Mucosa of gallbladder (tissue), 1 donor: ENCODE results near the gene OGDHL. TPM values are rescaled to one million over a fixed set of nuclear protein-coding genes. Genes with fewer than 3 reads are reported as not detected.

Source experiments
- DNase-seq: peaks from one replicate; pipeline ENCODE4 v3.0.0-alpha.2; 2020; ENCODE audit warnings: low spot score
- total RNA-seq: library from RNA; stranded (reverse); gene quantifications from one replicate; pipeline ENCODE4 v1.2.1, GENCODE V29; 2021
- donor health status: DM: no; HTN: no; CAD: no.

OGDHL gene
- total RNA-seq, 1 donor from 2014 or later, result 5.3 TPM

GRCh38 chr10:49689882-49690510, 72.1 kb downstream of the OGDHL start:
- DNase-seq, result no peak

- no peak for DNase-seq
These were observed 73.2 kb downstream of the OGDHL start for GRCh38 chr10:49688920-49689319.

DNA sequence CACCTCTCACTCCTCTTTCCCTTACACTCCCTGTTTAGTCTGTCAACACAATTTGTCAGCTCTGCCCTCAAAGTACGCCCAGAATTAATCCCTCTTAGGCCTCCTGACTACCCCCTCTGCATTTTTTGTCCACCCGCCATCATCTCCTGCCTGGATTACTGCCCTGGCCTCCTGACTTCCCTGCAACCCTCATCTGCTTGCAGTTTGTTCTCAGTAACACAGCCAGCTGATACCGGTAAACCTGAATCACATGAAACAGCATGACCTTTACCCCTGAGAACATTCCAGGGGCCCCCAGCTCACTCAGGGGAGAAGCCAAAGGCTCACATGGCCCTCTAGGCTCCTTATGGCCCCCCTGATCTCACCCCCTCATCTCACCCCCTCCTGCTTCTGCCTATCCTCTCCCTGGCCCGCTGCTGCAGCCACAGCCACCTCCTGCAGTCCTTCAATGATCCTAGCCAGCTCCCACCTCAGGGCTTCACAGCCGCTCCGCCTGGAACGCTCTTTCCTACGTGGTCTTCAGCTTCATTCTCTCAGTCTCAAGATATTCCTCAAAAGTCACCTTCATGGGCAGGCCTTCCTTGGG, 73.8 kb downstream of the OGDHL start:
- no peak for DNase-seq

DNA sequence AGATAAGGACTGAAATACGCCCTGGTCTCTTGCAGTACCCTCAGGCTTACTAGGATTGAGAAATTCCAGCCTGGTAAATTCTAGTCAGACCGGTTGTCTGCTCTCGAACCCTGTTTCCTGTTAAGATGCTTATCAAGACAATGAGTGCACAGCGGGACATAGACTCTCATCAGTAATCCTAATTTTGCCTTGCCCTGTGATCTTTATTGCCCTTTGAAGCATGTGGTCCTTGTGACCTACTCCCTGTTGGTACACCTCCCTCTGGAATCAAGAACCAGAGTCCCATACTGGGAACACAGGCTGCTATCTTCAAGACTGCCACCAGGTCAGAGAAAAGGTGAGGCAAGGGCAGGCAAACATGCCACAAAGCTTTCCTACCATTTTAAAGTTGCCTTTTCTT, 75.5 kb downstream of the OGDHL start:
- no peak for DNase-seq

Other genes starting within 250 kb of the OGDHL start
- 31.0 TPM for gene ERCC6, start 223.2 kb downstream of the OGDHL start, total RNA-seq
- 0.20 TPM for gene SLC18A3, start 152.0 kb downstream of the OGDHL start, total RNA-seq
- gene CHAT, start 148.3 kb downstream of the OGDHL start, total RNA-seq, result 0.86 TPM
- gene C10orf53, start 82.7 kb downstream of the OGDHL start, total RNA-seq, result not detected
- 31.7 TPM for gene PARG, start 179.7 kb upstream of the OGDHL start, total RNA-seq
- 9.6 TPM for gene TIMM23B, start 179.7 kb upstream of the OGDHL start, total RNA-seq
- gene AGAP6, start 226.1 kb upstream of the OGDHL start, total RNA-seq, result 8.6 TPM